ENCODE results near the gene LTA4H.
A peak's percentile ranks its signal among the peaks of the same experiment; 100 is the strongest.
"Not testable (repeated sequence)": the region's sequence is repeated elsewhere in the genome, so short reads cannot be mapped to it uniquely, and the experiment has no call there.

The LTA4H gene

GRCh38 chr12:95974358-95974757, 61.0 kb downstream of the LTA4H start:
- Histone ChIP-seq H3K9ac (no peak overlapping the region), H3K27ac (no peak overlapping the region), H3K36me3 (peaks cover 0 to 39% (median 0%) of the 10 kb centered on the region in 11 experiments; a peak in 6 of 22 replicates), H3K4me1 (no peaks in the 10 kb centered on the region; a peak in 1 of 20 replicates), H3K27me3 (no peaks in the 10 kb centered on the region), H4K20me1 (no peaks in the 10 kb centered on the region), H3K4me2 (no peak overlapping the region), H3K9me3 (replicated peaks in 1 of 11) (peaks cover 0 to 9% (median 0%) of the 10 kb centered on the region in 11 experiments; a peak in 2 of 22 replicates), H3K4me3 (no peak overlapping the region)
- no peak for TF ChIP-seq Cebpa-rat (IDR thresholded peaks at IDR 0.05)

DNA sequence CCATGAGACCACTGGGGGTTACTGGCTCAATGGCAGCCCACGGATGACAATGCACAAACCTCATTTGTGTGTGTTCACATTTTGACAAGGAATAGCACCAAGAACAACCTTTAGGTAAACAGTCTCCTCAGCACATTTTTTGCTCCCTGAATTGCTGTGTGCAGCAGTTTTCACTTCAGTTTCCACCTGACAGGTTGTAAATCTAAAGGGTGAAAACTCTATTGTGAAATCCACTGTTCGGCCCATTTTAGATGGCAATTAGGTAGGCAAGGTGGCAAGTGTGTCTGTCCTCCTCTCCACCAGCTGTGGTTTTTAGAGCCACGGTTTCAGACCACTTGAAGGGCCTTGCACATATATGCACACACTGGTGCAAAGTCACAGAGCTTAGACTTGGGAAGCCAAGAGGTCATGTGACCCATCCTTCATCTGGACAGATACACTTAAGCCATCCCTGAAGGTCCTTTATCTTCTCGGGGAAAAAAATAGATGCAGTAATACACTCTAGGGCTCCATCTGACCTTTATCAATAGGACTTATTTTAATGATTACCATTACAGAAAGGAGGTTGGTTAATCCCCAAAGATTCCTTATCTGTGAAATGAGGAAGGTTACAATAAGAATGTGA, 62.4 kb downstream of the LTA4H start:
- no peaks in the 10 kb centered on the region; a peak in 1 of 20 replicates for H3K4me1 ChIP-seq
- H3K27ac ChIP-seq, result no peak overlapping the region
- H3K4me3 ChIP-seq, result no peak overlapping the region

GRCh38 chr12:95970905-95971304, 64.5 kb downstream of the LTA4H start:
- H4K20me1 ChIP-seq, result no peaks in the 10 kb centered on the region
- H3K4me3 ChIP-seq, result no peak overlapping the region
- H3K27ac ChIP-seq, result no peak overlapping the region
- H3K9ac ChIP-seq, result no peak overlapping the region
- no peaks in the 10 kb centered on the region; a peak in 1 of 20 replicates for H3K4me1 ChIP-seq
- H3K9me3 ChIP-seq (replicated peaks in 1 of 11), result peaks cover 0 to 9% (median 0%) of the 10 kb centered on the region in 11 experiments; a peak in 2 of 22 replicates
- peaks cover 0 to 14% (median 0%) of the 10 kb centered on the region in 11 experiments; a peak in 5 of 22 replicates for H3K36me3 ChIP-seq
- TF ChIP-seq Cebpa-rat (IDR thresholded peaks at IDR 0.05), result no peak
- H3K27me3 ChIP-seq, result no peaks in the 10 kb centered on the region
- no peak overlapping the region for H3K4me2 ChIP-seq

More for the DNA sequence above, 62.4 kb downstream of the LTA4H start:
- H4K20me1 ChIP-seq, result no peaks in the 10 kb centered on the region
- H3K9me3 ChIP-seq (replicated peaks in 1 of 11), result peaks cover 0 to 9% (median 0%) of the 10 kb centered on the region in 11 experiments; a peak in 2 of 22 replicates
- peaks cover 0 to 34% (median 0%) of the 10 kb centered on the region in 11 experiments; a peak in 6 of 22 replicates for H3K36me3 ChIP-seq
- H3K4me2 ChIP-seq, result no peak overlapping the region
- no peak overlapping the region for H3K9ac ChIP-seq
- no peaks in the 10 kb centered on the region for H3K27me3 ChIP-seq
- TF ChIP-seq Cebpa-rat (IDR thresholded peaks at IDR 0.05), result no peak

DNA sequence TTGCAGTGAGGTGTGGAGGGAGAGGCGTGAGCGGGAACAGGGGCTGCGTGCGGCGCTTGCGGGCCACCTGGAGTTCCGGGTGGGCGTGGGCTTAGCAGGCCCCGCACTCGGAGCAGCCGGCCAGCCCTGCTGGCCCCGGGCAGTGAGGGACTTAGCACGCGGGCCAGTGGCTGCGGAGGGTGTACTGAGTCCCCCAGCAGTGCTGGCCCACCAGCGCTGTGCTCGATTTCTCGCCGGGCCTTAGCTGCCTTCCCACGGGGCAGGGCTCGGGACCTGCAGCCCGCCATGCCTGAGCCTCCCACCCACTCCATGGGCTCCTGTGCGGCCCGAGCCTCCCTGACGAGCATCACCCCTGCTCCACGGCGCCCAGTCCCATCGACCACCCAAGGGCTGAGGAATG, 66.3 kb downstream of the LTA4H start:
- H3K9ac ChIP-seq; H3K27me3 ChIP-seq; H3K4me2 ChIP-seq; H3K9me3 ChIP-seq (replicated peaks in 1 of 11); H3K27ac ChIP-seq; H3K36me3 ChIP-seq; H4K20me1 ChIP-seq; H3K4me3 ChIP-seq: not testable (repeated sequence)
- peaks cover 7 to 11% (median 9%) of the 10 kb centered on the region in 10 experiments; a peak in 16 of 20 replicates for H3K4me1 ChIP-seq

DNA sequence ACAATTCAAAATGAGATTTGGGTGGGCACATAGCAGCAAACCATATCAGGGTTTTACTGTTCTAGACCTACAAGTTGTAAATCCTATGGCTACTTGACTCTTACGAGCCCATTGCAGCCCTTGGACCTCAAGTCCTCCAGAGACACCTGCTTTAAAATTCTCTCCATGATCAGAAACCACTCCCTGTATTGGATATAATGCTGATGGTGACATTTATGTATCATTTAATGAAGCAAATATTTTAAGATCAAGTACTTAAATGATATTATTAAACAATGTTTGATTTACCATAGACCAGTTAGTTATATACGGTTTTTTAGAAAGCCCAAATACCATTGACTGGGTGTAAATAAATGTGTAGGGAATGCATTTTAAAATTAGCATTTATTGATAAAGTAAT, 68.1 kb downstream of the LTA4H start:
- no peak overlapping the region for H3K4me3 ChIP-seq
- TF ChIP-seq Cebpa-rat (IDR thresholded peaks at IDR 0.05), result no peak
- peaks cover 0 to 9% (median 0%) of the 10 kb centered on the region in 11 experiments; a peak in 2 of 22 replicates for H3K9me3 ChIP-seq (replicated peaks in 1 of 11)
- H4K20me1 ChIP-seq, result no peaks in the 10 kb centered on the region
- no peaks in the 10 kb centered on the region; a peak in 1 of 22 replicates for H3K36me3 ChIP-seq
- no peaks in the 10 kb centered on the region for H3K27me3 ChIP-seq
- H3K4me2 ChIP-seq, result no peak overlapping the region
- peaks cover 7 to 21% (median 15%) of the 10 kb centered on the region in 10 experiments; a peak in 17 of 20 replicates for H3K4me1 ChIP-seq
- H3K9ac ChIP-seq, result no peak overlapping the region
- H3K27ac ChIP-seq, result no peak overlapping the region

GRCh38 chr12:95966287-95966870, 69.0 kb downstream of the LTA4H start:
- Histone ChIP-seq H3K4me3 (no peak overlapping the region), H3K4me2 (no peak overlapping the region), H3K36me3 (no peaks in the 10 kb centered on the region), H3K4me1 (peaks cover 7 to 21% (median 15%) of the 10 kb centered on the region in 10 experiments; a peak in 17 of 20 replicates), H4K20me1 (no peaks in the 10 kb centered on the region), H3K9ac (no peak overlapping the region), H3K9me3 (replicated peaks in 1 of 11) (peaks cover 0 to 9% (median 0%) of the 10 kb centered on the region in 11 experiments; a peak in 2 of 22 replicates), H3K27me3 (no peaks in the 10 kb centered on the region), H3K27ac (no peak overlapping the region)
- no peak for TF ChIP-seq Cebpa-rat (IDR thresholded peaks at IDR 0.05)

GRCh38 chr12:95963096-95963495, 72.3 kb downstream of the LTA4H start:
- no peak overlapping the region for H3K4me3 ChIP-seq
- peak overlapping the region in 3 of 11 experiments; percentile 11 to 26 (median 17); a peak in 3 of 22 replicates for H3K4me2 ChIP-seq
- peaks cover 7 to 21% (median 15%) of the 10 kb centered on the region in 10 experiments; a peak in 17 of 20 replicates for H3K4me1 ChIP-seq
- no peaks in the 10 kb centered on the region for H3K9me3 ChIP-seq (replicated peaks in 1 of 11)
- no peaks in the 10 kb centered on the region for H3K36me3 ChIP-seq
- no peak overlapping the region for H3K27ac ChIP-seq
- no peak overlapping the region for H3K9ac ChIP-seq
- TF ChIP-seq Cebpa-rat (IDR thresholded peaks at IDR 0.05), result peak in 1 of 11 experiments; percentile 37; a peak in 1 of 22 replicates
- no peaks in the 10 kb centered on the region for H4K20me1 ChIP-seq
- H3K27me3 ChIP-seq, result no peaks in the 10 kb centered on the region

DNA sequence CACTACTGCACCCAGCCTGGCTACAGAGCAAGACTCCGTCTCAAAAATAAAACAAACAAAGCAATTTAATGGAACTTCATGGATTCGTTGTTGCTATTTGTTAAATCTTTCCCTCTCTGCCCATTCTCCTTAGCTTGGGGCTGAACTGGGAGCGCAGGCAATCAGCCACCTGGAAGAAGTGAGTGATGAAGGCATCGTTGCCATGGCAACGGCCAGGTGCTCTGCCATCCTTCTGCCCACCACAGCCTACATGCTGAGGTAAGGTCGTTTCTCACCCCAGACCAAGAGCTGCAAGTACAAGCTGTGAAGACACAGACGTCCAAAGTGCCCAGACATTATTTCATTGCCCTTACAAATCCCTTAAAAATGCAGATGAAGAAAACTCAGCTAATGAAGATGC, 73.2 kb downstream of the LTA4H start:
- no peaks in the 10 kb centered on the region for H3K36me3 ChIP-seq
- peaks cover 7 to 21% (median 15%) of the 10 kb centered on the region in 10 experiments; a peak in 17 of 20 replicates for H3K4me1 ChIP-seq
- H4K20me1 ChIP-seq, result no peaks in the 10 kb centered on the region
- no peak overlapping the region for H3K4me3 ChIP-seq
- no peaks in the 10 kb centered on the region for H3K9me3 ChIP-seq (replicated peaks in 1 of 11)
- H3K27me3 ChIP-seq, result no peaks in the 10 kb centered on the region
- no peak for TF ChIP-seq Cebpa-rat (IDR thresholded peaks at IDR 0.05)
- no peak overlapping the region for H3K27ac ChIP-seq
- no peak overlapping the region for H3K9ac ChIP-seq
- H3K4me2 ChIP-seq, result no peak overlapping the region

DNA sequence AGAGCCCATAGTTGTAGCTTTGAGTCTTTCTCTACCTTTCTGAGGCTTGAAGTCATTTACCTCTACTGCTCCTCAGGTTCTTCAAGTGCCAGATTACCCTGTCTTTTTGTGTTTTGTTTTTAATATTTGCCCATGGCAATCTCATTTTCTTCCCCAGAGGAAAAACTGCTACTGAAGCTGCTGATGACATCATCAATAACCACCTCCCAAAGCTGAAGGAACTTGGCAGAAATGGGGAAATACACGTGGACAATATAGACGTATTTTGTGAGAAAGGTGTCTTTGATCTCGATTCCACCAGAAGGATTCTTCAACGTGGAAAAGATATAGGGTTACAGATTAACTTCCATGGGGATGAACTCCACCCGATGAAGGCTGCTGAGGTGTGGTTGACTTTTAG, 75.1 kb downstream of the LTA4H start:
- no peak for TF ChIP-seq Cebpa-rat (IDR thresholded peaks at IDR 0.05)
- Histone ChIP-seq H3K27ac (no peak overlapping the region), H3K4me2 (no peak overlapping the region), H4K20me1 (no peaks in the 10 kb centered on the region), H3K4me1 (peaks cover 7 to 21% (median 15%) of the 10 kb centered on the region in 10 experiments; a peak in 17 of 20 replicates), H3K9me3 (replicated peaks in 1 of 11) (no peaks in the 10 kb centered on the region), H3K4me3 (no peak overlapping the region), H3K36me3 (no peaks in the 10 kb centered on the region), H3K27me3 (no peaks in the 10 kb centered on the region), H3K9ac (no peak overlapping the region)
